B cell (primary cell): ENCODE data around the gene MEAK7. TPM values are rescaled to one million over a fixed set of nuclear protein-coding genes. Genes with fewer than 3 reads are reported as not detected.

Source experiments
- ATAC-seq: fragments of 200-7000 bp; cut with Tn5 transposase; one replicate; pipeline ENCODE4 v1.10.0; 2021; ENCODE audit warnings: low read depth, mild to moderate bottlenecking, moderate number of reproducible peaks, moderate library complexity
- CTCF ChIA-PET: fragments of 350-600 bp; sonication (Branson Sonifier 250); formaldehyde crosslinking; loops from one replicate; lab custom pipeline; 2021; ENCODE audit warnings: antibody characterized with exemption, inconsistent platforms; lab: Charles Lee
- POLR2A ChIA-PET: fragments of 350-600 bp; sonication (Branson Sonifier 250); formaldehyde crosslinking; loops from one replicate; lab custom pipeline; 2021; ENCODE audit warnings: antibody characterized with exemption; lab: Charles Lee
- DNase-seq: peaks from one replicate; pipeline ENCODE4 v3.0.0; 2013
- H2AFZ ChIP-seq: 2 replicates; pipeline ENCODE4 v1.6.1; 2012; ENCODE audit warnings: mild to moderate bottlenecking, low read depth, low read length; ENCODE audit not compliant: insufficient read depth, poor library complexity, severe bottlenecking
- H3K27ac ChIP-seq, 2 donors: 1 replicate in 1 of 2; 2 replicates in 1 of 2; pipeline ENCODE4 v1.5.1; 2012 to 2013; ENCODE audit warnings: low read length in 2 of 2, mild to moderate bottlenecking in 2 of 2, moderate library complexity in 1 of 2
- H3K27me3 ChIP-seq, 4 experiments: fragments of 200-600 bp in 1 of 4; sonication (generic) in 1 of 4; replicated peaks in 1 of 4; 1 replicate in 2 of 4; 2 replicates in 2 of 4; pipeline versions ENCODE4 v1.6.1 to v1.7.0; 2013 to 2016; ENCODE audit warnings: low read length in 3 of 4, mild to moderate bottlenecking in 2 of 4, mixed read lengths in 1 of 4, moderate library complexity in 1 of 4; ENCODE audit not compliant: insufficient read depth in 4 of 4, control insufficient read depth in 3 of 4; ENCODE audit errors: control extremely low read depth in 1 of 4
- H3K36me3 ChIP-seq, 2 experiments: replicated peaks in 1 of 2; 1 replicate in 1 of 2; 2 replicates in 1 of 2; pipeline versions ENCODE4 v1.6.1 to v1.7.1; 2013; ENCODE audit warnings: low read length in 1 of 2; ENCODE audit not compliant: insufficient read depth in 2 of 2, control insufficient read depth in 1 of 2; ENCODE audit errors: control extremely low read depth in 1 of 2, extremely low read depth in 1 of 2
- H3K4me1 ChIP-seq, 2 donors: fragments of 200-600 bp in 1 of 2; sonication (generic) in 1 of 2; 1 replicate in 1 of 2; 2 replicates in 1 of 2; pipeline versions ENCODE4 v1.5.1 to v1.6.1; 2013 to 2017; ENCODE audit warnings: low read length in 2 of 2; ENCODE audit not compliant: control insufficient read depth in 2 of 2, insufficient read depth in 2 of 2
- H3K4me2 ChIP-seq: replicated peaks from 2 replicates; pipeline ENCODE3; 2012; ENCODE audit warnings: mild to moderate bottlenecking, low read depth, low read length; ENCODE audit not compliant: poor library complexity, severe bottlenecking
- H3K4me3 ChIP-seq, 5 experiments: fragments of 200-600 bp in 1 of 5; sonication (generic) in 1 of 5; 1 replicate in 3 of 5; 2 replicates in 2 of 5; pipeline versions ENCODE4 v1.5.1 to v1.7.0; 2011 to 2016; ENCODE audit warnings: low read length in 4 of 5, mild to moderate bottlenecking in 4 of 5, low read depth in 2 of 5, control low read depth in 1 of 5, moderate library complexity in 1 of 5; ENCODE audit not compliant: insufficient read depth in 1 of 5; ENCODE audit errors: control extremely low read depth in 1 of 5, extremely low read depth in 1 of 5
- H3K79me2 ChIP-seq: fragments of 200-600 bp; sonication (generic); one replicate; pipeline ENCODE4 v1.6.0; 2016; ENCODE audit warnings: low read length; ENCODE audit not compliant: control insufficient read depth, insufficient read depth
- H3K9ac ChIP-seq: fragments of 200-600 bp; sonication (generic); 2 replicates; pipeline ENCODE4 v1.6.1; 2017; ENCODE audit warnings: mild to moderate bottlenecking, low read length, moderate library complexity
- H3K9me3 ChIP-seq, 3 donors: one replicate each; pipeline versions ENCODE4 v1.6.1 to v1.7.1; 2013; ENCODE audit warnings: low read length in 2 of 3; ENCODE audit not compliant: control insufficient read depth in 2 of 3, insufficient read depth in 1 of 3; ENCODE audit errors: control extremely low read depth in 1 of 3
- H4K20me1 ChIP-seq: 2 replicates; pipeline ENCODE4 v1.6.0; 2012; ENCODE audit warnings: mild to moderate bottlenecking, low read length; ENCODE audit not compliant: insufficient read depth, control insufficient read depth, poor library complexity, severe bottlenecking
- H3K27ac Mint-ChIP-seq: one replicate; pipeline ENCODE4 v1.8.0; 2021; ENCODE audit warnings: mixed read lengths
- H3K27me3 Mint-ChIP-seq: one replicate; pipeline ENCODE4 v1.8.0; 2021; ENCODE audit warnings: mixed read lengths
- H3K4me1 Mint-ChIP-seq: one replicate; pipeline ENCODE4 v1.8.0; 2021; ENCODE audit warnings: mixed read lengths
- H3K4me3 Mint-ChIP-seq: one replicate; pipeline ENCODE4 v1.8.0; 2021; ENCODE audit warnings: mixed read lengths
- H3K9me3 Mint-ChIP-seq: one replicate; pipeline ENCODE4 v1.8.0; 2022; ENCODE audit warnings: mixed read lengths; ENCODE audit not compliant: insufficient read depth
- EZH2 ChIP-seq: IDR thresholded peaks from 2 replicates; pipeline ENCODE4 v1.6.1; 2012; ENCODE audit warnings: borderline replicate concordance, low read depth, mild to moderate bottlenecking, moderate library complexity, low read length; ENCODE audit not compliant: insufficient read depth, poor library complexity, severe bottlenecking
- WGBS: methylation state at CpG from one replicate; pipeline ENCODE4 v1.1.5; 2013; ENCODE audit warnings: missing lambda C conversion rate; ENCODE audit not compliant: insufficient coverage; 5-methylcytosine and 5-hydroxymethylcytosine counted together
- intact Hi-C: fragments of 100-400 bp; cut with micrococcal nuclease; formaldehyde crosslinking; loops from one replicate; pipeline ENCODE4 v1.10.0; 2022
- polyA plus RNA-seq: library from polyadenylated mRNA; depleted of rRNA; stranded (reverse); fragments of >200 nt; gene quantifications from 2 replicates; pipeline ENCODE4 v1.2.3, GENCODE V29; 2012
- total RNA-seq, 2 donors: library from RNA; stranded (reverse); fragments of 120-200 nt in 1 of 2; gene quantifications; 1 replicate in 1 of 2; 2 replicates in 1 of 2; pipeline versions ENCODE4 v1.2.3 to v1.2.4, GENCODE V29; 2013 to 2022
- TF ChIP-seq, protein P1 (sequence below): fragments of 200-600 bp; IDR thresholded peaks from one replicate; pipeline ENCODE4 v1.8.0; 2022; ENCODE audit warnings: antibody characterized with exemption, mild to moderate bottlenecking

The MEAK7 gene
- total and polyA plus RNA-seq, 2 donors (not counting 1 experiment from before 2014, with no cell fraction given), result 3.9 to 19.3 TPM

DNA sequence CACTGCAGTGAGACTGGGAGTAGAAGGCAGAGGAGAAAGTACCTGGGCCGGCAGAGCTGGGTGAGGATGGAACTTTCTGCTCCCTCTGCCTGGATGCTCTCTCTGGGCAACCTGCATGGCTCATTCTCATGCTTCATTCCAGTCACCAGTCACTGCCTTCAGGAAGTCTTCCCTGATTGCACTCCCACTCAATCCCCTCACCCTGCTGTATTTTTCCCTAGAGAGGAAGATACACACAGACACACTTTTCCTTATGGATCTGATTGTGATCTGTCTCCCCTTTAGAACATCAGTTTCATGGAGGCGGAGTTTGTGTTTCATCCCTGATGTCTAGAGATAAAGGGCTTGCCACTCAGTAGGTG, 44.9 kb downstream of the MEAK7 start:
- no peak overlapping the region for H3K27ac Mint-ChIP-seq
- 100% methylated on average over 1 of the region's 2 CpGs for WGBS
- H3K36me3 ChIP-seq, result no peaks in the 10 kb centered on the region
- CTCF ChIA-PET, result no interaction called here
- no peaks in the 10 kb centered on the region for H3K79me2 ChIP-seq
- no peak overlapping the region for H3K4me3 ChIP-seq
- DNase-seq (no peak), ATAC-seq (no peak)
- no peaks in the 10 kb centered on the region for H3K9me3 Mint-ChIP-seq
- H4K20me1 ChIP-seq, result no peaks in the 10 kb centered on the region
- intact Hi-C loops, result no loop called here
- no peaks in the 10 kb centered on the region for H3K4me1 Mint-ChIP-seq
- no peaks in the 10 kb centered on the region for H3K27me3 ChIP-seq
- H3K9me3 ChIP-seq, result peaks cover 0 to 6% (median 0%) of the 10 kb centered on the region in 3 donors
- H3K4me3 Mint-ChIP-seq, result no peak overlapping the region
- H3K27me3 Mint-ChIP-seq, result no peaks in the 10 kb centered on the region
- H2AFZ ChIP-seq, result no peak overlapping the region
- POLR2A ChIA-PET, result no interaction called here
- H3K4me1 ChIP-seq, result no peaks in the 10 kb centered on the region
- H3K4me2 ChIP-seq, result no peak overlapping the region
- no peak overlapping the region for H3K27ac ChIP-seq
- TF ChIP-seq EZH2, result no peak
- TF ChIP-seq, protein P1, sequence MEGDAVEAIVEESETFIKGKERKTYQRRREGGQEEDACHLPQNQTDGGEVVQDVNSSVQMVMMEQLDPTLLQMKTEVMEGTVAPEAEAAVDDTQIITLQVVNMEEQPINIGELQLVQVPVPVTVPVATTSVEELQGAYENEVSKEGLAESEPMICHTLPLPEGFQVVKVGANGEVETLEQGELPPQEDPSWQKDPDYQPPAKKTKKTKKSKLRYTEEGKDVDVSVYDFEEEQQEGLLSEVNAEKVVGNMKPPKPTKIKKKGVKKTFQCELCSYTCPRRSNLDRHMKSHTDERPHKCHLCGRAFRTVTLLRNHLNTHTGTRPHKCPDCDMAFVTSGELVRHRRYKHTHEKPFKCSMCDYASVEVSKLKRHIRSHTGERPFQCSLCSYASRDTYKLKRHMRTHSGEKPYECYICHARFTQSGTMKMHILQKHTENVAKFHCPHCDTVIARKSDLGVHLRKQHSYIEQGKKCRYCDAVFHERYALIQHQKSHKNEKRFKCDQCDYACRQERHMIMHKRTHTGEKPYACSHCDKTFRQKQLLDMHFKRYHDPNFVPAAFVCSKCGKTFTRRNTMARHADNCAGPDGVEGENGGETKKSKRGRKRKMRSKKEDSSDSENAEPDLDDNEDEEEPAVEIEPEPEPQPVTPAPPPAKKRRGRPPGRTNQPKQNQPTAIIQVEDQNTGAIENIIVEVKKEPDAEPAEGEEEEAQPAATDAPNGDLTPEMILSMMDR, result no peak
- H3K9ac ChIP-seq, result no peak overlapping the region

DNA sequence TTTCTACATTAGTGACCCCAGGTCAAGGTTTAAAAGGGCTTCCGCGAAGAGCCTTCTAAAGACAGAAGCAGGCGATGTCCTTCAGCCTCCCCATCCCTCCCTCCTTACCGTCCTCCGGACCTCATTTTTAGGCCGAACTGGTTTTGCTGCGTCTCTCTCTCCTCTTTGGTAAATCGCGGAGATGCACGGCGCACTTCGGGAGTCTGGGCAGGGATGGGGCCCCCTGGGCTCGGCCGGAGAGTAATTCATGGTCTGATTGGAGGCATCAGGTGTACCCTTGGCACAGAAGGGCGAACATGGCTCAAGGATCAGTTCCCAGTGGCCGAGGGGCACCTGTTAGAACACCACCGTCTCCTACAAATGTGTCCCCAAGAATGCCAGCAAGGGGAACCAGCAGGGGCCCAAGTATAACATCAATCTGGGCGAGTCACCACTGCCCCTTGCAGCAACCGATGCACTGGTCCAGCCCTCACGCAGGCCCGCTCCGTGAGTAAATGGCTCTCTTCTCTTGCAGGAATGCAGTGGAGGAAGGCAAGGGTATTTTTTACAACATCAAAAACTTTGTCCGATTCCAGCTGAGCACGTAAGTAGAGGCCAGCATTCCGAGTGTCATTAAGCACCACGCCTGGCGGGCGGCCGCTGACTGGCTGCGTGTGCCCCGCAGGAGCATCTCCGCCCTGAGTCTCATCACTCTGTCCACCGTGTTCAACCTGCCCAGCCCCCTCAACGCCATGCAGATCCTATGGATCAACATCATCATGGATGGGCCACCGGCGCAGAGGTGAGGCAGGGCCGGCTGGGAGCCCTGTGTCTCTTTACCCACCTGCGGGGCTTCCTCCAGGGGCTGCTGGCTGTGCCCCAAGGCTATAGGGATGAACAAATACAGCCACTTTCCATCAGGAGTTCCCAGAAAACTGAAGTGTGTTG, 45.6 kb downstream of the MEAK7 start:
- ATAC-seq (no peak), DNase-seq (no peak)
- no peaks in the 10 kb centered on the region for H3K27me3 ChIP-seq
- H3K79me2 ChIP-seq, result no peaks in the 10 kb centered on the region
- H3K4me2 ChIP-seq, result no peak overlapping the region
- TF ChIP-seq, protein P1, result no peak
- POLR2A ChIA-PET, result no interaction called here
- H3K9ac ChIP-seq, result no peak overlapping the region
- H3K4me3 ChIP-seq, result no peak overlapping the region
- intact Hi-C loops, result no loop called here
- Mint-ChIP-seq H3K27me3 (no peaks in the 10 kb centered on the region), H3K4me1 (no peaks in the 10 kb centered on the region), H3K4me3 (no peak overlapping the region), H3K27ac (no peak overlapping the region), H3K9me3 (no peaks in the 10 kb centered on the region)
- H3K36me3 ChIP-seq, result no peaks in the 10 kb centered on the region
- H4K20me1 ChIP-seq, result no peaks in the 10 kb centered on the region
- 96% methylated on average over 34 of the region's 38 CpGs for WGBS
- no peak overlapping the region for H3K27ac ChIP-seq
- H2AFZ ChIP-seq, result no peak overlapping the region
- peaks cover 0 to 6% (median 0%) of the 10 kb centered on the region in 3 donors for H3K9me3 ChIP-seq
- CTCF ChIA-PET, result no interaction called here
- no peaks in the 10 kb centered on the region for H3K4me1 ChIP-seq
